Bronchial epithelial cell (primary cell): ENCODE results near the gene PTPRC. TPM values are rescaled to one million over a fixed set of nuclear protein-coding genes. Genes with fewer than 3 reads are reported as not detected.

Experiments used
- DNase-seq: peaks from one replicate; pipeline ENCODE4 v3.0.0-alpha.2; 2010; ENCODE audit warnings: low read depth
- FAIRE-seq: peaks from 2 replicates; lab custom pipeline; 2011; peaks lifted over from hg19 to GRCh38; lab: Jason Lieb, UNC
- H3K27me3 ChIP-seq: 2 replicates; pipeline ENCODE4 v1.5.1; 2011; ENCODE audit warnings: low read length; ENCODE audit not compliant: control insufficient read depth, insufficient read depth
- H3K36me3 ChIP-seq: 2 replicates; pipeline ENCODE4 v1.5.1; 2011; ENCODE audit warnings: low read length; ENCODE audit not compliant: control insufficient read depth, insufficient read depth
- H3K4me3 ChIP-seq: 2 replicates; pipeline ENCODE4 v1.5.1; 2011; ENCODE audit warnings: mild to moderate bottlenecking, low read depth, low read length, control low read depth
- CTCF ChIP-seq: IDR thresholded peaks from 2 replicates; pipeline ENCODE4 v1.5.1; 2011; ENCODE audit warnings: mild to moderate bottlenecking, moderate library complexity, low read length, control low read depth, inconsistent platforms; ENCODE audit not compliant: insufficient read depth, severe bottlenecking
- total RNA-seq: library from RNA; depleted of rRNA; stranded (reverse); fragments of >200 nt; gene quantifications from 2 replicates; pipeline ENCODE4 v1.2.1, GENCODE V29; 2014

The PTPRC gene
- total RNA-seq, 1 donor from 2014 or later = not detected

- FAIRE-seq (no peak), DNase-seq (peak; percentile 3)
- Histone ChIP-seq H3K36me3 (no peaks in the 10 kb centered on the region), H3K27me3 (no peaks in the 10 kb centered on the region), H3K4me3 (no peak overlapping the region)
- TF ChIP-seq CTCF = no peak
Observed at GRCh38 chr1:198623752-198624647, 14.8 kb upstream of the PTPRC start.

- no peak for TF ChIP-seq CTCF
- FAIRE-seq = no peak
- no peak for DNase-seq
- no peak overlapping the region for H3K4me3 ChIP-seq
- no peaks in the 10 kb centered on the region for H3K36me3 ChIP-seq
- no peaks in the 10 kb centered on the region for H3K27me3 ChIP-seq
Observed at GRCh38 chr1:198624648-198624980, 14.2 kb upstream of the PTPRC start.

- FAIRE-seq = no peak
- Histone ChIP-seq H3K27me3 (no peaks in the 10 kb centered on the region), H3K4me3 (no peak overlapping the region), H3K36me3 (no peaks in the 10 kb centered on the region)
- TF ChIP-seq CTCF = no peak
- DNase-seq = no peak
Observed at GRCh38 chr1:198627436-198628066, 11.3 kb upstream of the PTPRC start.

- H3K4me3 ChIP-seq = no peak overlapping the region
- no peak for DNase-seq
- FAIRE-seq = no peak
- H3K36me3 ChIP-seq = no peaks in the 10 kb centered on the region
- no peaks in the 10 kb centered on the region for H3K27me3 ChIP-seq
- no peak for TF ChIP-seq CTCF
Observed at GRCh38 chr1:198628067-198628455, 10.8 kb upstream of the PTPRC start.

GRCh38 chr1:198629610-198630009, 9.2 kb upstream of the PTPRC start:
- H3K4me3 ChIP-seq = no peak overlapping the region
- no peak for FAIRE-seq
- TF ChIP-seq CTCF = no peak

More at GRCh38 chr1:198629610-198630009, 9.2 kb upstream of the PTPRC start:
- Histone ChIP-seq H3K36me3 (no peaks in the 10 kb centered on the region), H3K27me3 (no peaks in the 10 kb centered on the region)
- DNase-seq = no peak
